K562 (cell line): Measurements from ENCODE around the gene PHACTR2. TPM values are rescaled to one million over a fixed set of nuclear protein-coding genes. Genes with fewer than 3 reads are reported as not detected.
A peak's percentile ranks its signal among the peaks of the same experiment; 100 is the strongest.

ENCODE experiments used
- ATAC-seq: fragments of 200-7000 bp; cut with Tn5 transposase; 3 replicates; pipeline ENCODE4 v1.9.1; 2020; ENCODE audit warnings: moderate library complexity
- BruUV-seq: library from RNA; stranded (reverse); fragments of 400-500 nt; replicated peaks from 2 replicates; lab custom pipeline; 2021; lab: Mats Ljungman, UMichigan
- CTCF ChIA-PET: fragments of 300-600 bp; formaldehyde crosslinking; extraction: SDS; loops from one replicate; lab custom pipeline; 2021; ENCODE audit warnings: low intra/inter-chr PET ratio; lab: Yijun Ruan, JAX
- POLR2A ChIA-PET: fragments of 300-600, 350-650 bp; sonication (Branson Sonifier 250); formaldehyde crosslinking; extraction: SDS; loops from one replicate; lab custom pipeline; 2021; ENCODE audit warnings: antibody characterized with exemption, inconsistent platforms; lab: Yijun Ruan, JAX
- DNase-seq, 4 experiments: peaks; one replicate each; pipeline versions ENCODE4 v3.0.0 to v3.0.0-alpha.2; 2011 to 2018; ENCODE audit warnings: low spot score in 3 of 4, mixed read lengths in 3 of 4; ENCODE audit errors: extremely low read depth in 1 of 4
- FAIRE-seq: peaks from 2 replicates; lab custom pipeline; 2011; peaks lifted over from hg19 to GRCh38; lab: Jason Lieb, UNC
- H2AFZ ChIP-seq: 2 replicates; pipeline ENCODE4 v1.6.0; 2011; ENCODE audit warnings: low read depth, low read length, control low read depth, inconsistent platforms
- H3K27ac ChIP-seq: fragments of 200-600 bp; 3 replicates; pipeline ENCODE4 v1.8.0; 2011; ENCODE audit warnings: low read depth, mild to moderate bottlenecking, control low read depth, inconsistent platforms, low read length, moderate library complexity, mixed read lengths; ENCODE audit errors: extremely low read depth
- H3K27me3 ChIP-seq, 2 experiments: fragments of 300-600 bp in 1 of 2; 2 replicates in 1 of 2; 3 replicates in 1 of 2; pipeline versions ENCODE4 v1.6.0 to v1.8.0; 2011; ENCODE audit warnings: inconsistent platforms in 2 of 2, low read length in 2 of 2, mild to moderate bottlenecking in 1 of 2, mixed read lengths in 1 of 2, moderate library complexity in 1 of 2; ENCODE audit not compliant: control insufficient read depth in 2 of 2, insufficient read depth in 2 of 2
- H3K36me3 ChIP-seq: fragments of 300-600 bp; 3 replicates; pipeline ENCODE4 v1.8.0; 2011; ENCODE audit warnings: mild to moderate bottlenecking, low read length, inconsistent platforms; ENCODE audit not compliant: control insufficient read depth, insufficient read depth
- H3K4me1 ChIP-seq, 2 experiments: fragments of 200-600 bp in 1 of 2; replicated peaks in 1 of 2; 2 replicates in 1 of 2; 3 replicates in 1 of 2; pipeline versions ENCODE4 v1.5.1 to v1.8.0; 2011; ENCODE audit warnings: inconsistent platforms in 2 of 2, low read length in 2 of 2, mild to moderate bottlenecking in 1 of 2, mixed read lengths in 1 of 2, moderate library complexity in 1 of 2; ENCODE audit not compliant: control insufficient read depth in 2 of 2, insufficient read depth in 2 of 2
- H3K4me2 ChIP-seq: 2 replicates; pipeline ENCODE4 v1.6.1; 2011; ENCODE audit warnings: low read length, control low read depth, inconsistent platforms, mixed read lengths; ENCODE audit not compliant: insufficient read depth
- H3K4me3 ChIP-seq: fragments of 200-600 bp; sonication (generic), shearing (Covaris generic); 2 replicates; pipeline ENCODE4 v1.5.1; 2016; ENCODE audit warnings: control low read depth, inconsistent platforms
- H3K79me2 ChIP-seq: fragments of 200-600 bp; 3 replicates; pipeline ENCODE4 v1.8.0; 2011; ENCODE audit warnings: low read length, inconsistent platforms; ENCODE audit not compliant: control insufficient read depth, insufficient read depth
- H3K9ac ChIP-seq, 2 experiments: 2 replicates each; pipeline versions ENCODE4 v1.6.0 to v1.6.1; 2011; ENCODE audit warnings: low read depth in 2 of 2, low read length in 2 of 2, control low read depth in 1 of 2, inconsistent platforms in 1 of 2, mild to moderate bottlenecking in 1 of 2, mixed read lengths in 1 of 2; ENCODE audit not compliant: insufficient read depth in 1 of 2
- H3K9me1 ChIP-seq: one replicate; pipeline ENCODE4 v1.6.0; 2011; ENCODE audit warnings: inconsistent platforms, mild to moderate bottlenecking, low read length, moderate library complexity; ENCODE audit not compliant: control insufficient read depth, insufficient read depth
- H3K9me3 ChIP-seq: replicated peaks from 2 replicates; pipeline ENCODE4 v1.5.1; 2011; ENCODE audit warnings: low read depth, low read length, inconsistent platforms; ENCODE audit not compliant: control insufficient read depth, insufficient read depth
- H4K20me1 ChIP-seq: replicated peaks from 2 replicates; pipeline ENCODE4 v1.6.1; 2011; ENCODE audit warnings: low read length, inconsistent platforms, mixed read lengths; ENCODE audit not compliant: control insufficient read depth, insufficient read depth
- BCOR ChIP-seq: fragments of 450-650 bp; IDR thresholded peaks from 2 replicates; pipeline ENCODE4 v1.6.1; 2016
- CREM ChIP-seq: IDR thresholded peaks from 2 replicates; pipeline ENCODE4 v1.6.1; 2014; ENCODE audit warnings: antibody characterized with exemption, low read depth
- CSDE1 ChIP-seq, 2 experiments: fragments of 450-650 bp; IDR thresholded peaks; 2 replicates each; pipeline ENCODE4 v1.6.1; 2016; ENCODE audit warnings: mild to moderate bottlenecking in 1 of 2
- EGR1 ChIP-seq: fragments of 450-650 bp; conservative IDR thresholded peaks from 2 replicates; pipeline ENCODE4 v1.6.1; 2017; ENCODE audit warnings: mild to moderate bottlenecking
- EHMT2 ChIP-seq: fragments of 450-650 bp; IDR thresholded peaks from 2 replicates; pipeline ENCODE4 v1.6.1; 2018; ENCODE audit warnings: antibody characterized with exemption
- ELF2 ChIP-seq: fragments of 250-450 bp; sonication (Bioruptor Pico); IDR thresholded peaks from 2 replicates; pipeline ENCODE4 v1.5.0; 2021; ENCODE audit warnings: mild to moderate bottlenecking
- MEIS2 ChIP-seq: fragments of 450-650 bp; IDR thresholded peaks from 2 replicates; pipeline ENCODE4 v1.6.1; 2014; ENCODE audit warnings: mild to moderate bottlenecking; ENCODE audit not compliant: partially characterized antibody
- MIER1 ChIP-seq: fragments of 450-650 bp; IDR thresholded peaks from 2 replicates; pipeline ENCODE4 v1.6.1; 2016; ENCODE audit warnings: antibody characterized with exemption, mild to moderate bottlenecking, low read depth
- POLR2G ChIP-seq: fragments of 200-400 bp; formaldehyde crosslinking; IDR thresholded peaks from 2 replicates; pipeline ENCODE4 v1.6.1; 2017; ENCODE audit warnings: low read depth, mild to moderate bottlenecking, antibody characterized with exemption, low read length, moderate library complexity
- PPARD ChIP-seq: fragments of 250-450 bp; sonication (Bioruptor Pico); IDR thresholded peaks from 2 replicates; pipeline ENCODE4 v1.8.0; 2022; ENCODE audit warnings: inconsistent platforms, mild to moderate bottlenecking, moderate library complexity
- RCOR1 ChIP-seq, 2 experiments: IDR thresholded peaks; 2 replicates each; pipeline ENCODE4 v1.6.1; 2012; ENCODE audit warnings: low read depth in 2 of 2, low read length in 2 of 2, borderline replicate concordance in 1 of 2, improper control_type of control experiment in 1 of 2
- SIX5 ChIP-seq, 2 experiments: IDR thresholded peaks; 2 replicates each; pipeline ENCODE4 v1.6.1; 2011; ENCODE audit warnings: low read length in 2 of 2, borderline replicate concordance in 1 of 2, low read depth in 1 of 2, mild to moderate bottlenecking in 1 of 2, moderate library complexity in 1 of 2; ENCODE audit not compliant: insufficient read depth in 1 of 2
- TAF15 ChIP-seq: fragments of 200-400 bp; formaldehyde crosslinking; IDR thresholded peaks from 2 replicates; pipeline ENCODE4 v1.6.1; 2017; ENCODE audit warnings: mild to moderate bottlenecking, low read depth, low read length, moderate library complexity
- XRCC4 ChIP-seq: IDR thresholded peaks from one replicate; pipeline ENCODE4 v1.6.1; 2011; ENCODE audit not compliant: insufficient read depth, insufficient read length; ENCODE audit errors: extremely low read depth
- ZFP30 ChIP-seq: fragments of 250-450 bp; sonication (Bioruptor Pico); IDR thresholded peaks from 2 replicates; pipeline ENCODE4 v1.8.0; 2022; ENCODE audit warnings: moderate library complexity, mild to moderate bottlenecking, inconsistent platforms, borderline replicate concordance
- ZKSCAN3 ChIP-seq: fragments of 250-450 bp; sonication (Bioruptor Pico); IDR thresholded peaks from 2 replicates; pipeline ENCODE4 v1.4.0; 2020
- ZNF444 ChIP-seq: fragments of 250-450 bp; sonication (Bioruptor Pico); IDR thresholded peaks from 2 replicates; pipeline ENCODE4 v1.4.0; 2020; ENCODE audit warnings: mild to moderate bottlenecking, moderate library complexity
- ZNF589 ChIP-seq: fragments of 200-800 bp; sonication (Bioruptor generic); IDR thresholded peaks from 2 replicates; pipeline ENCODE4 v1.6.1; 2016; ENCODE audit warnings: low read depth, missing genetic modification characterization, missing compliant biosample characterization
- WGBS: fragments of 100-300 bp; shearing (Covaris generic); methylation state at CpG from one replicate; pipeline ENCODE4 v1.1.6; 2016; ENCODE audit warnings: low coverage, mixed read lengths; ENCODE audit not compliant: insufficient coverage; ENCODE audit errors: missing lambda C conversion rate; 5-methylcytosine and 5-hydroxymethylcytosine counted together
- in situ Hi-C: fragments of 300-500 bp; cut with MboI; formaldehyde crosslinking; loops from 4 replicates; pipeline ENCODE4 v1.15.0; 2018; ENCODE audit warnings: inconsistent platforms, mixed read lengths
- intact Hi-C: fragments of 100-400 bp; cut with micrococcal nuclease; formaldehyde crosslinking; loops from 2 replicates; pipeline ENCODE4 v1.14.2; 2022
- polyA plus RNA-seq, 8 experiments: library from polyadenylated mRNA; depleted of rRNA in 4 of 8; stranded (reverse) in 5 of 8; unstranded in 3 of 8; fragments of >200 nt; fragmentation: Nextera tagmentation in 2 of 8; fragmentation: Illumina TruSeq in 1 of 8; extraction: Ambion mirVana in 2 of 8; extraction: Trizol in 1 of 8; gene quantifications; 2 replicates each; pipeline versions ENCODE4 v1.2.1 to v1.2.3, GENCODE V29; 2011 to 2014; ENCODE audit warnings: inconsistent platforms in 1 of 8, missing spikeins in 1 of 8
- total RNA-seq, 7 experiments: library from RNA; depleted of rRNA in 6 of 7; stranded (reverse); fragments of >200 nt in 6 of 7; fragmentation: Illumina TruSeq in 2 of 7; extraction: Trizol in 2 of 7; gene quantifications; 2 replicates each; pipeline versions ENCODE4 v1.2.1 to v1.2.3, GENCODE V29; 2011 to 2021; ENCODE audit warnings: low replicate concordance in 1 of 7
- TF ChIP-seq, protein P1 (sequence below): fragments of 250-450 bp; sonication (Bioruptor Pico); IDR thresholded peaks from 2 replicates; pipeline ENCODE4 v1.5.0; 2020; ENCODE audit warnings: mild to moderate bottlenecking, borderline replicate concordance
- TF ChIP-seq, protein P2 (sequence below): IDR thresholded peaks from 2 replicates; pipeline ENCODE4 v1.6.1; 2011; ENCODE audit not compliant: insufficient read length; ENCODE audit errors: extremely low read depth
- TF ChIP-seq, protein P3 (sequence below): fragments of 450-650 bp; IDR thresholded peaks from 2 replicates; pipeline ENCODE4 v1.6.1; 2016

Gene PHACTR2
- total and polyA plus RNA-seq, 9 of the 15 experiments (the other 6 are each of a cell fraction or from before 2014, with no cell fraction given): 5.3 to 52.5 (median 22.9) TPM

DNA sequence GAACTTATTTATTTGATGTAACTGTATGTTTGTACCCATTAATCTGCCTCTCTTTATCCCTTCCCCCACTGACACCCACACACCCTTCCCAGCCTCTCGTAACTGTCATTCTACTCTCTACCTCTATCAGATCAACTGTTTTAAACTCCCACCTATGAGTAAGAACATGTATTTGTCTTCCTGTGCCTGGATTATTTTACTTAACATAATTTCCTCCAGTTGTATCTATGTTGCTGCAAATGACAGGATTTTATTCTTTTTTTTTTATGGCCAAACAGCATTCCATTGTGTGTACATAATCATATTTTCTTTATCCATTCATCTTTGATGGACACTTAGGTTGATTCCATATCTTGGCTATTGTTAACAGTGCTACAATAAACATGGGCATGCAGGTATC is 49.3 kb downstream of the PHACTR2 start:
- no peaks in the 10 kb centered on the region for H3K79me2 ChIP-seq
- no peak overlapping the region for H3K4me3 ChIP-seq
- intact Hi-C loops (no loop called here), in situ Hi-C loops (no loop called here)
- DNase-seq (peak in 1 of 4 experiments; percentile 50), ATAC-seq (peak; percentile 78), FAIRE-seq (peak; percentile 46)
- H3K4me1 ChIP-seq: peaks cover 3 to 8% of the 10 kb centered on the region in 2 experiments; a peak in 3 of 5 replicates
- no peak overlapping the region for H2AFZ ChIP-seq
- H4K20me1 ChIP-seq: no peaks in the 10 kb centered on the region
- no TSS peak for BruUV-seq
- 0 out of 3 replicates have a peak, but pooled peaks cover 7% of the 10 kb centered on the region for H3K36me3 ChIP-seq
- H3K27ac ChIP-seq: peak overlapping the region; percentile 20; the same call in 2 of the 3 replicates
- POLR2A ChIA-PET: no interaction called here
- H3K9me1 ChIP-seq: no peaks in the 10 kb centered on the region
- H3K27me3 ChIP-seq: no peaks in the 10 kb centered on the region
- 0 out of 2 replicates have a peak, but pooled peaks cover 2% of the 10 kb centered on the region for H3K9me3 ChIP-seq
- no peak overlapping the region for H3K4me2 ChIP-seq
- no peak overlapping the region for H3K9ac ChIP-seq
- 0% methylated on average over 1 of the region's 1 CpG for WGBS
- CTCF ChIA-PET: no interaction called here
- TF ChIP-seq ZNF589 (CRISPR knock-in tag): no peak
- TF ChIP-seq, protein P1, sequence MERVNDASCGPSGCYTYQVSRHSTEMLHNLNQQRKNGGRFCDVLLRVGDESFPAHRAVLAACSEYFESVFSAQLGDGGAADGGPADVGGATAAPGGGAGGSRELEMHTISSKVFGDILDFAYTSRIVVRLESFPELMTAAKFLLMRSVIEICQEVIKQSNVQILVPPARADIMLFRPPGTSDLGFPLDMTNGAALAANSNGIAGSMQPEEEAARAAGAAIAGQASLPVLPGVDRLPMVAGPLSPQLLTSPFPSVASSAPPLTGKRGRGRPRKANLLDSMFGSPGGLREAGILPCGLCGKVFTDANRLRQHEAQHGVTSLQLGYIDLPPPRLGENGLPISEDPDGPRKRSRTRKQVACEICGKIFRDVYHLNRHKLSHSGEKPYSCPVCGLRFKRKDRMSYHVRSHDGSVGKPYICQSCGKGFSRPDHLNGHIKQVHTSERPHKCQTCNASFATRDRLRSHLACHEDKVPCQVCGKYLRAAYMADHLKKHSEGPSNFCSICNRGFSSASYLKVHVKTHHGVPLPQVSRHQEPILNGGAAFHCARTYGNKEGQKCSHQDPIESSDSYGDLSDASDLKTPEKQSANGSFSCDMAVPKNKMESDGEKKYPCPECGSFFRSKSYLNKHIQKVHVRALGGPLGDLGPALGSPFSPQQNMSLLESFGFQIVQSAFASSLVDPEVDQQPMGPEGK (CRISPR knock-in tag): no peak
- no peak for TF ChIP-seq ELF2
- peak; percentile 48 for TF ChIP-seq MEIS2
- no peak for TF ChIP-seq ZNF444
- TF ChIP-seq ZFP30 (CRISPR knock-in tag): no peak
- no peak for TF ChIP-seq ZKSCAN3
- 0 out of 4 replicates have a peak, but pooled peaks of 1 of the 2 experiments have one; percentile 25 for TF ChIP-seq RCOR1 (IDR thresholded peaks at IDR 0.05; ENCODE audit: borderline replicate concordance in 1 of 2, low read depth in 2 of 2, low read length in 2 of 2)
- TF ChIP-seq TAF15: no peak
- TF ChIP-seq EHMT2: peak; percentile 50; the same call in 1 of the 2 replicates
- no peak for TF ChIP-seq PPARD (CRISPR knock-in tag)
- TF ChIP-seq, protein P2, sequence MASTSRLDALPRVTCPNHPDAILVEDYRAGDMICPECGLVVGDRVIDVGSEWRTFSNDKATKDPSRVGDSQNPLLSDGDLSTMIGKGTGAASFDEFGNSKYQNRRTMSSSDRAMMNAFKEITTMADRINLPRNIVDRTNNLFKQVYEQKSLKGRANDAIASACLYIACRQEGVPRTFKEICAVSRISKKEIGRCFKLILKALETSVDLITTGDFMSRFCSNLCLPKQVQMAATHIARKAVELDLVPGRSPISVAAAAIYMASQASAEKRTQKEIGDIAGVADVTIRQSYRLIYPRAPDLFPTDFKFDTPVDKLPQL: no peak
- TF ChIP-seq, protein P3, sequence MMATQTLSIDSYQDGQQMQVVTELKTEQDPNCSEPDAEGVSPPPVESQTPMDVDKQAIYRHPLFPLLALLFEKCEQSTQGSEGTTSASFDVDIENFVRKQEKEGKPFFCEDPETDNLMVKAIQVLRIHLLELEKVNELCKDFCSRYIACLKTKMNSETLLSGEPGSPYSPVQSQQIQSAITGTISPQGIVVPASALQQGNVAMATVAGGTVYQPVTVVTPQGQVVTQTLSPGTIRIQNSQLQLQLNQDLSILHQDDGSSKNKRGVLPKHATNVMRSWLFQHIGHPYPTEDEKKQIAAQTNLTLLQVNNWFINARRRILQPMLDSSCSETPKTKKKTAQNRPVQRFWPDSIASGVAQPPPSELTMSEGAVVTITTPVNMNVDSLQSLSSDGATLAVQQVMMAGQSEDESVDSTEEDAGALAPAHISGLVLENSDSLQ: peak; percentile 62
- peak; percentile 98 for TF ChIP-seq EGR1
- TF ChIP-seq BCOR: 0 out of 2 replicates have a peak, but pooled peaks have one; percentile 14
- no peak for TF ChIP-seq CSDE1 (IDR thresholded peaks at IDR 0.05)
- TF ChIP-seq CREM: peak; percentile 38; the same call in 1 of the 2 replicates
- no peak for TF ChIP-seq SIX5 (IDR thresholded peaks at IDR 0.05; ENCODE audit: borderline replicate concordance in 1 of 2, insufficient read depth in 1 of 2, low read depth in 1 of 2, low read length in 2 of 2)
- no peak for TF ChIP-seq MIER1
- no peak for TF ChIP-seq POLR2G
- TF ChIP-seq XRCC4: no peak
